HEK293 (cell line): ENCODE measurements around the gene SMIM43.

Source experiments
- KLF10 ChIP-seq: fragments of 450-650 bp; IDR thresholded peaks from 2 replicates; pipeline ENCODE4 v1.5.1; 2018; ENCODE audit warnings: missing biosample characterization, mild to moderate bottlenecking, missing genetic modification characterization
- ZNF350 ChIP-seq: fragments of 450-650 bp; formaldehyde crosslinking; IDR thresholded peaks from 2 replicates; pipeline ENCODE4 v1.5.0; 2017; ENCODE audit warnings: missing biosample characterization, mild to moderate bottlenecking, missing genetic modification characterization
- TF ChIP-seq, protein P1 (sequence below): fragments of 450-650 bp; formaldehyde crosslinking; IDR thresholded peaks from 2 replicates; pipeline ENCODE4 v1.5.1; 2016; ENCODE audit warnings: missing biosample characterization, missing genetic modification characterization

DNA sequence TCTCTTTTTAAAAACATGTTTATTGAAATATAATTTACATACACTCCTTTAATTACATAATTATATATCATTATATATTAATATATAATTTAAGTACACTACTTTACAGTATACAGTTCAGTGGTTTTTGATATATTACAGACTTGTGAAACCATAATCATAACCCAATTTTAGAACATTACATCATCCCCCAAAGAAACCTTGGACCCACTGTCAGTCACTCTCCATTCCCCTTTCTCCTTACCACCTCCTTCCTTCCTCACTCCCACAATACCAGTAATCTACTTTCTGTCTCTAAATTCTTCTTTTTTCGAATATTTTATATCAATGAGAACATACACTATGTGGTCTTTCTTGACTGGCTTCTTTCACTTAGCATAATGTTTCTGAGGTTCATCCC lies 18.2 kb upstream of the SMIM43 start:
- TF ChIP-seq ZNF350 (tag by site-specific recombination) (no peak), KLF10 (tag by site-specific recombination) (no peak)
- TF ChIP-seq, protein P1, sequence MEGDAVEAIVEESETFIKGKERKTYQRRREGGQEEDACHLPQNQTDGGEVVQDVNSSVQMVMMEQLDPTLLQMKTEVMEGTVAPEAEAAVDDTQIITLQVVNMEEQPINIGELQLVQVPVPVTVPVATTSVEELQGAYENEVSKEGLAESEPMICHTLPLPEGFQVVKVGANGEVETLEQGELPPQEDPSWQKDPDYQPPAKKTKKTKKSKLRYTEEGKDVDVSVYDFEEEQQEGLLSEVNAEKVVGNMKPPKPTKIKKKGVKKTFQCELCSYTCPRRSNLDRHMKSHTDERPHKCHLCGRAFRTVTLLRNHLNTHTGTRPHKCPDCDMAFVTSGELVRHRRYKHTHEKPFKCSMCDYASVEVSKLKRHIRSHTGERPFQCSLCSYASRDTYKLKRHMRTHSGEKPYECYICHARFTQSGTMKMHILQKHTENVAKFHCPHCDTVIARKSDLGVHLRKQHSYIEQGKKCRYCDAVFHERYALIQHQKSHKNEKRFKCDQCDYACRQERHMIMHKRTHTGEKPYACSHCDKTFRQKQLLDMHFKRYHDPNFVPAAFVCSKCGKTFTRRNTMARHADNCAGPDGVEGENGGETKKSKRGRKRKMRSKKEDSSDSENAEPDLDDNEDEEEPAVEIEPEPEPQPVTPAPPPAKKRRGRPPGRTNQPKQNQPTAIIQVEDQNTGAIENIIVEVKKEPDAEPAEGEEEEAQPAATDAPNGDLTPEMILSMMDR (tag by site-specific recombination), result no peak
